Endothelial cell (in vitro differentiated cells): Measurements from ENCODE around the gene COL19A1. TPM values are rescaled to one million over a fixed set of nuclear protein-coding genes. Genes with fewer than 3 reads are reported as not detected.

Experiments used
- DNase-seq: peaks from one replicate; pipeline ENCODE4 v3.0.0; 2021; ENCODE audit warnings: low spot score
- H3K27ac Mint-ChIP-seq: one replicate; pipeline ENCODE4 v1.8.0; 2021; ENCODE audit warnings: mixed read lengths, inconsistent platforms; ENCODE audit not compliant: unreplicated experiment
- H3K27me3 Mint-ChIP-seq: one replicate; pipeline ENCODE4 v1.8.0; 2021; ENCODE audit warnings: mild to moderate bottlenecking, moderate library complexity, mixed read lengths, inconsistent platforms; ENCODE audit not compliant: unreplicated experiment
- H3K36me3 Mint-ChIP-seq: one replicate; pipeline ENCODE4 v1.8.0; 2021; ENCODE audit warnings: mild to moderate bottlenecking, low read depth, mixed read lengths, inconsistent platforms; ENCODE audit not compliant: unreplicated experiment
- H3K4me1 Mint-ChIP-seq: one replicate; pipeline ENCODE4 v1.8.0; 2021; ENCODE audit warnings: mild to moderate bottlenecking, mixed read lengths, inconsistent platforms; ENCODE audit not compliant: unreplicated experiment
- H3K4me3 Mint-ChIP-seq: one replicate; pipeline ENCODE4 v1.8.0; 2021; ENCODE audit warnings: mild to moderate bottlenecking, mixed read lengths, inconsistent platforms; ENCODE audit not compliant: unreplicated experiment
- H3K9me3 Mint-ChIP-seq: one replicate; pipeline ENCODE4 v1.8.0; 2021; ENCODE audit warnings: mixed read lengths, inconsistent platforms; ENCODE audit not compliant: unreplicated experiment
- total RNA-seq: library from RNA; stranded (reverse); fragmentation: NEBNext Ultra II Directional; extraction: Animal tissue kit (Norgen Biotek cat#: 25700); gene quantifications from one replicate; pipeline ENCODE4 v1.2.1, GENCODE V29; 2021; ENCODE audit not compliant: unreplicated experiment
- TF ChIP-seq, protein P1 (sequence below): fragments of 200-600 bp; sonication (generic); IDR thresholded peaks from one replicate; pipeline ENCODE4 v1.5.0; 2021; ENCODE audit warnings: antibody characterized with exemption; ENCODE audit not compliant: unreplicated experiment

Gene COL19A1
- total RNA-seq, 1 donor from 2014 or later, result 0.33 TPM

DNA sequence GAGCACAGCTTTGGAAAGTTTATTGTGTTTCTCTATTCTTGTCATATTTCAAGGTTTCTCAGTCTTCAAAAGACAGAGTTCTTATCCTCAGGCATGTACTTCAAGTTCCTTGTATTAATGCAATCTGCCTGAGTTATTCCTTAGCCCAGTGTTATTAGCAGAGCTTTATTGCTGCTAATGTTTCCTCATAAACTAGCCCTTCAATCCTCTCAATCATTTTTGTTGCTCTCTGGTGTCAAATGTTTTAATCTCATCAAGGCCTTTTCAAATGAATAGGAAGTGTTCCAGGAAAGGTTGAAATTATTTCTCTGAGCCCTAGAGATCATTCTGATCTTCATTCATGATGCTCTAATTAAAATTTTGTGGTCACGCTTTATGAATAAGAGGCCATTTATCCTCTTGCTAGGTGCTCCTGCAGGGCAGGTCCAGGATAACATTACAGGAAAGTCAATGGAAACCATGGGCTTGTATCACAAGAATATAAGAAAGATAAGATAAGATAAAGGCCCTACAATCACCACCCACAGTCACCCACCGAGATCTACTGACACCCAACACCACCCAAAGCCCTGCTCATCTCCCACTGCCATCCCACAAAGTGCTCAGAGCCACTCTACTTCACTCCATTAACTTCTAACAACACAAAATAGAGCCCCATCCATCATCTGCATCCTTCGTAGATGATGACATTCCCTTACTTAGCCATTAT lies 310.6 kb downstream of the COL19A1 start:
- TF ChIP-seq, protein P1, sequence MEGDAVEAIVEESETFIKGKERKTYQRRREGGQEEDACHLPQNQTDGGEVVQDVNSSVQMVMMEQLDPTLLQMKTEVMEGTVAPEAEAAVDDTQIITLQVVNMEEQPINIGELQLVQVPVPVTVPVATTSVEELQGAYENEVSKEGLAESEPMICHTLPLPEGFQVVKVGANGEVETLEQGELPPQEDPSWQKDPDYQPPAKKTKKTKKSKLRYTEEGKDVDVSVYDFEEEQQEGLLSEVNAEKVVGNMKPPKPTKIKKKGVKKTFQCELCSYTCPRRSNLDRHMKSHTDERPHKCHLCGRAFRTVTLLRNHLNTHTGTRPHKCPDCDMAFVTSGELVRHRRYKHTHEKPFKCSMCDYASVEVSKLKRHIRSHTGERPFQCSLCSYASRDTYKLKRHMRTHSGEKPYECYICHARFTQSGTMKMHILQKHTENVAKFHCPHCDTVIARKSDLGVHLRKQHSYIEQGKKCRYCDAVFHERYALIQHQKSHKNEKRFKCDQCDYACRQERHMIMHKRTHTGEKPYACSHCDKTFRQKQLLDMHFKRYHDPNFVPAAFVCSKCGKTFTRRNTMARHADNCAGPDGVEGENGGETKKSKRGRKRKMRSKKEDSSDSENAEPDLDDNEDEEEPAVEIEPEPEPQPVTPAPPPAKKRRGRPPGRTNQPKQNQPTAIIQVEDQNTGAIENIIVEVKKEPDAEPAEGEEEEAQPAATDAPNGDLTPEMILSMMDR, result no peak
- no peak for DNase-seq
- H3K4me1 Mint-ChIP-seq, result peaks cover 6% of the 10 kb centered on the region
- H3K27me3 Mint-ChIP-seq, result no peaks in the 10 kb centered on the region
- no peak overlapping the region for H3K27ac Mint-ChIP-seq
- no peaks in the 10 kb centered on the region for H3K36me3 Mint-ChIP-seq
- no peaks in the 10 kb centered on the region for H3K9me3 Mint-ChIP-seq
- H3K4me3 Mint-ChIP-seq, result no peak overlapping the region

DNA sequence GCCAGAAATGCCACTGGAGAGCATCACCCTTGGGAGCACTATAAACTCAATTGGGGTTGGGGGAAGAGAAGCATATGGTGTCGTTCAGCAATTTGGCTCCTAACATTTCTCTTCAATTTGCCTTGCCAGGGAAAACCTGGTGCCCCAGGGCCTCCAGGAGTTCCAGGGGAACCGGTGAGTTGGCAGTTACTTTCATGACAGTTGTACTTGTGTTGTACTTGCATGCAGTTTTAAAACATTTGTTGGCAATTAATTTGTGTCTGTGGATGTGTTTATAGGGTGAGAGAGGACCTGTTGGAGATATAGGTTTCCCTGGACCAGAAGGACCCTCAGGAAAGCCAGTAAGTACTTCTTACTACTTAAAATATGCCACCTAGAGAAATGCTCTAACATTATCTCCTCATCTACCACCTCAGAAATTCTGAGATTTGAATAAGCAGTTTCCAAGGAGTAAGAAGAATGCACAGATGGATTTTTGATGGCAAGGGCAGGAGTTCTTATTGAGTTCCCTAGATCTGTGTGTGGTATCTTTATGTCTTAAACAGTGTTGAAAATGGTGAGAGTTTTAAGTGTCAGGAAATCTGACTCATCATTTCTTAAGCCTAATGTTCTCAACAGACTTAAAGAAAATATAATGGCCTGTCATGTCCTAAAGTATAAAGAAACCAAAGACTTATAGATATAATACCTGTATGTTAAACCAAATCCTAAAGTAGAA lies 314.0 kb downstream of the COL19A1 start:
- Mint-ChIP-seq H3K27ac (no peak overlapping the region), H3K27me3 (no peaks in the 10 kb centered on the region), H3K4me1 (peaks cover 2% of the 10 kb centered on the region), H3K36me3 (no peaks in the 10 kb centered on the region), H3K4me3 (no peak overlapping the region), H3K9me3 (no peaks in the 10 kb centered on the region)
- TF ChIP-seq, protein P1, result no peak
- DNase-seq, result no peak

DNA sequence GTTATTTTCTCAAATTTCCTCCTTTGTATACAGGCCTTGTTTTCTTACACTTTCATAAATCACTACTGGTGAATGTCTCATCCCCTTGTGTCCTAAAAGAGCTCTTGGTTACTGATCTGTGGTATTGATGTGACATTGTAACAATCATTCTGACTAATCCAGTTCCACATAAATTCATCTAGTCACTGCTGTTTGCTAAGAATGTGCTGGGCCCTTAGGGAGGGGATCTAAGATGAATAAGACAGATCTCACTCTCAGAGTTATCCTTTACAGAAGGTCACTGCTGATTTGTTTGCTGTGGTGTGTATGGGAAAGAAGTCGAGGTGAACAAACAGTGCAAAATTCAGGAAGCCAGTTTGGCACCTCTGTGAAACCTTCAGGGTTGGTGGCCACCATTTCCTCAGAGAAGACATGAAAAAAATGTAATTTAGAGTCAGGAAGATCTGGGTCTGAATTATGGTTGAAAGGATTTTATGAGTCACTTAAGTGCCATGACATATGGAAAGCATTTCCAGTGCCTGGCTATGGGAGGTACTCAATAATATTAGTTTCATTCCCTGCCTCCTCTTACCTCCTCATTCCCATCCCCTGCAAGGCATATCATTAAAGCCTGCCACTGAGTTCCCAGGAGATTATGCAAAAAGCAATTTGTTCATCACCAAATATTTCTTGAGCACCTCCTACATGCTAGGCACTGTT lies 314.7 kb downstream of the COL19A1 start:
- TF ChIP-seq, protein P1, result no peak
- no peaks in the 10 kb centered on the region for H3K9me3 Mint-ChIP-seq
- H3K27ac Mint-ChIP-seq, result no peak overlapping the region
- no peaks in the 10 kb centered on the region for H3K27me3 Mint-ChIP-seq
- DNase-seq, result no peak
- H3K36me3 Mint-ChIP-seq, result no peaks in the 10 kb centered on the region
- no peak overlapping the region for H3K4me3 Mint-ChIP-seq
- H3K4me1 Mint-ChIP-seq, result peaks cover 2% of the 10 kb centered on the region

DNA sequence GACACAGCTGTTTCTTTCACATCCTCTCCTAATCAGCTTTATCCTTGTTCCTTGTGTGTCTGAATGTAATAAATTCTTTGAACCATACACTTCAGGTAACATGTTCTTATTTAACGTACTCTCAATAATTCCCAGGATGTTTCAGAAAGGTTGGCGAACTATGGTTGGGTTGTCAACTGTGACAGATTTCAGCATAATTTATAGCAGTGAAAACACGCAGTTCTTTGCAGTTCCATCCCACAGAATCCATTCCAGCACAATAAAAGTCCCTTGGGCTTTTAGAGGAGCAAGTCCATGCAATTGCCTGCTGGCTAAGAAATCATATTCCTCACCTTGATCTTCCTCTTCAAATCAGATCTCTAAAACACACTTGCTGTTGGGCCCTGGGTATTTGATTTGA lies 317.2 kb downstream of the COL19A1 start:
- Mint-ChIP-seq H3K27me3 (no peaks in the 10 kb centered on the region), H3K27ac (no peak overlapping the region), H3K9me3 (no peaks in the 10 kb centered on the region), H3K4me1 (no peaks in the 10 kb centered on the region), H3K36me3 (no peaks in the 10 kb centered on the region), H3K4me3 (no peak overlapping the region)
- TF ChIP-seq, protein P1, result no peak
- no peak for DNase-seq
